ENCODE results near the gene IKZF3. TPM values are rescaled to one million over a fixed set of nuclear protein-coding genes. Genes with fewer than 3 reads are reported as not detected.
"Not testable (repeated sequence)": the region's sequence is repeated elsewhere in the genome, so short reads cannot be mapped to it uniquely, and the experiment has no call there.

IKZF3 gene
- polyA plus RNA-seq, 1 of the 3 experiments (the other 2 are of a cell fraction), result not detected

DNA sequence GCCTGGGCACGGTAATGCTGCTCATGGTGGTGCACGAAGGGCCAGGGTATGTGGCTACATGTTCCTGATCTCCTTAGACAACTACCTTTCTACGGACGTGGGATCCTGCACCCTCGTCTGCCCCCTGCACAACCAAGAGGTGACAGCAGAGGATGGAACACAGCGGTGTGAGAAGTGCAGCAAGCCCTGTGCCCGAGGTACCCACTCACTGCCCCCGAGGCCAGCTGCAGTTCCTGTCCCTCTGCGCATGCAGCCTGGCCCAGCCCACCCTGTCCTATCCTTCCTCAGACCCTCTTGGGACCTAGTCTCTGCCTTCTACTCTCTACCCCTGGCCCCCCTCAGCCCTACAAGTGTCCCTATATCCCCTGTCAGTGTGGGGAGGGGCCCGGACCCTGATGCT is 152.3 kb downstream of the IKZF3 start:
- POLR2A ChIA-PET, result interaction anchor here (1.6 kb wide), 1 partner anchor 18 kb away, joined by 3 read pairs; no protein-coding TSS in a partner anchor
- H4K20me1 ChIP-seq (ENCODE audit: insufficient read depth), result no peaks in the 10 kb centered on the region
- no peak for DNase-seq
- WGBS (ENCODE audit: low lambda C conversion rate), result 79% methylated on average over 10 of the region's 10 CpGs
- no peak overlapping the region for H3K9ac ChIP-seq
- no peaks in the 10 kb centered on the region for H3K36me3 ChIP-seq (replicated peaks in 1 of 2; ENCODE audit: control insufficient read depth in 1 of 2, insufficient read depth in 2 of 2, low read length in 1 of 2)
- no peaks in the 10 kb centered on the region for H3K79me2 ChIP-seq (ENCODE audit: insufficient read depth)
- H3K4me2 ChIP-seq, result no peak overlapping the region
- H3K27ac ChIP-seq (ENCODE audit: low read depth in 2 of 2, low read length in 1 of 2), result no peak overlapping the region
- H3K9me3 ChIP-seq, result no peaks in the 10 kb centered on the region
- H3F3A ChIP-seq (replicated peaks; ENCODE audit: insufficient read depth), result no peaks in the 10 kb centered on the region
- no peaks in the 10 kb centered on the region for H3K9me2 ChIP-seq
- H2AFZ ChIP-seq (ENCODE audit: low read depth), result no peak overlapping the region
- H3K27me3 ChIP-seq (ENCODE audit: insufficient read depth), result no peaks in the 10 kb centered on the region; the same call in 1 of the 2 replicates
- no peak for TF ChIP-seq GABPA (IDR thresholded peaks at IDR 0.05; ENCODE audit: low read depth)
- no peak for TF ChIP-seq YY1 (IDR thresholded peaks at IDR 0.05; ENCODE audit: low read depth)
- TF ChIP-seq RAD21 (IDR thresholded peaks at IDR 0.05; ENCODE audit: low read length), result no peak
- no peak for TF ChIP-seq ELF1 (IDR thresholded peaks at IDR 0.05)
- TF ChIP-seq MXI1 (IDR thresholded peaks at IDR 0.05; ENCODE audit: low read depth, low read length), result no peak
- no peak for TF ChIP-seq GATA2 (CRISPR knock-in tag; IDR thresholded peaks at IDR 0.05)
- TF ChIP-seq RXRA (IDR thresholded peaks at IDR 0.05; ENCODE audit: borderline replicate concordance, low read depth), result no peak
- no peak for TF ChIP-seq TEAD4 (IDR thresholded peaks at IDR 0.05; ENCODE audit: borderline replicate concordance, insufficient read depth)
- TF ChIP-seq FOXM1 (IDR thresholded peaks at IDR 0.05; ENCODE audit: low read depth), result no peak
- no peak for TF ChIP-seq SIN3A (IDR thresholded peaks at IDR 0.05; ENCODE audit: borderline replicate concordance, low read depth, low read length)
- no peak for TF ChIP-seq CHD2 (IDR thresholded peaks at IDR 0.05; ENCODE audit: low read length, partially characterized antibody)
- TF ChIP-seq EP300 (IDR thresholded peaks at IDR 0.05; ENCODE audit: borderline replicate concordance in 1 of 2, low read depth in 1 of 2, low read length in 1 of 2), result no peak
- TF ChIP-seq, protein P1, sequence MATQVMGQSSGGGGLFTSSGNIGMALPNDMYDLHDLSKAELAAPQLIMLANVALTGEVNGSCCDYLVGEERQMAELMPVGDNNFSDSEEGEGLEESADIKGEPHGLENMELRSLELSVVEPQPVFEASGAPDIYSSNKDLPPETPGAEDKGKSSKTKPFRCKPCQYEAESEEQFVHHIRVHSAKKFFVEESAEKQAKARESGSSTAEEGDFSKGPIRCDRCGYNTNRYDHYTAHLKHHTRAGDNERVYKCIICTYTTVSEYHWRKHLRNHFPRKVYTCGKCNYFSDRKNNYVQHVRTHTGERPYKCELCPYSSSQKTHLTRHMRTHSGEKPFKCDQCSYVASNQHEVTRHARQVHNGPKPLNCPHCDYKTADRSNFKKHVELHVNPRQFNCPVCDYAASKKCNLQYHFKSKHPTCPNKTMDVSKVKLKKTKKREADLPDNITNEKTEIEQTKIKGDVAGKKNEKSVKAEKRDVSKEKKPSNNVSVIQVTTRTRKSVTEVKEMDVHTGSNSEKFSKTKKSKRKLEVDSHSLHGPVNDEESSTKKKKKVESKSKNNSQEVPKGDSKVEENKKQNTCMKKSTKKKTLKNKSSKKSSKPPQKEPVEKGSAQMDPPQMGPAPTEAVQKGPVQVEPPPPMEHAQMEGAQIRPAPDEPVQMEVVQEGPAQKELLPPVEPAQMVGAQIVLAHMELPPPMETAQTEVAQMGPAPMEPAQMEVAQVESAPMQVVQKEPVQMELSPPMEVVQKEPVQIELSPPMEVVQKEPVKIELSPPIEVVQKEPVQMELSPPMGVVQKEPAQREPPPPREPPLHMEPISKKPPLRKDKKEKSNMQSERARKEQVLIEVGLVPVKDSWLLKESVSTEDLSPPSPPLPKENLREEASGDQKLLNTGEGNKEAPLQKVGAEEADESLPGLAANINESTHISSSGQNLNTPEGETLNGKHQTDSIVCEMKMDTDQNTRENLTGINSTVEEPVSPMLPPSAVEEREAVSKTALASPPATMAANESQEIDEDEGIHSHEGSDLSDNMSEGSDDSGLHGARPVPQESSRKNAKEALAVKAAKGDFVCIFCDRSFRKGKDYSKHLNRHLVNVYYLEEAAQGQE (IDR thresholded peaks at IDR 0.05; ENCODE audit: low read depth, low read length), result no peak
- TF ChIP-seq SMC3 (IDR thresholded peaks at IDR 0.05; ENCODE audit: low read depth, low read length), result no peak
- TF ChIP-seq EZH2phosphoT487 (IDR thresholded peaks at IDR 0.05; ENCODE audit: borderline replicate concordance, low read depth), result no peak
- no peak for TF ChIP-seq NRF1 (IDR thresholded peaks at IDR 0.05; ENCODE audit: low read depth, low read length)
- TF ChIP-seq TCF12 (IDR thresholded peaks at IDR 0.05), result no peak
- no peaks in the 10 kb centered on the region for H3K4me1 ChIP-seq (ENCODE audit: control insufficient read depth in 1 of 2, insufficient read depth in 2 of 2, low read depth in 1 of 2, low read length in 1 of 2)
- no peak overlapping the region for H3K4me3 ChIP-seq (ENCODE audit: low read depth in 2 of 2, low read length in 1 of 2)
- CTCF ChIA-PET, result no interaction called here

DNA sequence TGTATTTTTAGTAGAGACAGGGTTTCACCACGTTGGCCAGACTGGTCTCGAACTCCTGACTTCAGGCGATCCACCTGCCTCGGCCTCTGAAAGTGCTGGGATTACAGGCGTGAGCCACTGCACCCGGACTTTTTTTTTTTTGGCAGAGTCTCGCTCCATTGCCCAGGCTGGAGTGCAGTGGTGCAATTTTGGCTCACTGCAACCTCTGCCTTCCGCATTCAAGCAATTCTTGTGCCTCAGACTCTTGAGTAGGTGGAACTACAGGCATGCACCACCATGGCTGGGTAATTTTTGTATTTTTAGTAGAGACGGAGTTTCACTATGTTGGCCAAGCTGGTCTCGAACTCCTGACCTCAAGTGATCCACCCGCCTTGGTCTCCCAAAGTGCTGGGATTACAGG is 153.0 kb downstream of the IKZF3 start:
- H2AFZ ChIP-seq (ENCODE audit: low read depth); H3K4me1 ChIP-seq (ENCODE audit: control insufficient read depth in 1 of 2, insufficient read depth in 2 of 2, low read depth in 1 of 2, low read length in 1 of 2); H3K9me3 ChIP-seq; H3K4me2 ChIP-seq; H3K9ac ChIP-seq; H3K27ac ChIP-seq (ENCODE audit: low read depth in 2 of 2, low read length in 1 of 2); H3K4me3 ChIP-seq (ENCODE audit: low read depth in 2 of 2, low read length in 1 of 2); H3K9me2 ChIP-seq; H4K20me1 ChIP-seq (ENCODE audit: insufficient read depth); H3K27me3 ChIP-seq (ENCODE audit: insufficient read depth); H3K36me3 ChIP-seq (replicated peaks in 1 of 2; ENCODE audit: control insufficient read depth in 1 of 2, insufficient read depth in 2 of 2, low read length in 1 of 2); H3K79me2 ChIP-seq (ENCODE audit: insufficient read depth); DNase-seq; H3F3A ChIP-seq (replicated peaks; ENCODE audit: insufficient read depth): not testable (repeated sequence)
- WGBS (ENCODE audit: low lambda C conversion rate), result 63% methylated on average over 11 of the region's 11 CpGs
- ChIA-PET CTCF (interaction anchor here (1.0 to 1.6 kb wide), 3 partner anchors 7 to 42 kb away, joined by 3 to 7 read pairs (median 4); partner anchors contain the start of genes MIEN1 and PNMT), POLR2A (interaction anchor here (1.6 kb wide), 1 partner anchor 18 kb away, joined by 3 read pairs; no protein-coding TSS in a partner anchor)

Measured in SK-N-SH (cell line).